Lower lobe of right lung (tissue), 2 donors: ENCODE data around the gene PLCL1. TPM values are rescaled to one million over a fixed set of nuclear protein-coding genes. Genes with fewer than 3 reads are reported as not detected.

Experiments used
- ATAC-seq, 2 donors: fragments of 200-7000 bp; cut with Tn5 transposase; one replicate each; pipeline ENCODE4 v1.9.1; 2020 to 2022; ENCODE audit warnings: mild to moderate bottlenecking in 2 of 2, moderate library complexity in 2 of 2
- DNase-seq: peaks from one replicate; pipeline ENCODE4 v3.0.0-alpha.2; 2020
- H3K27ac ChIP-seq: fragments of 200-600 bp; one replicate; pipeline ENCODE4 v1.8.0; 2022
- H3K27me3 ChIP-seq: fragments of 200-600 bp; one replicate; pipeline ENCODE4 v1.8.0; 2022; ENCODE audit warnings: low read depth
- H3K36me3 ChIP-seq: fragments of 200-600 bp; one replicate; pipeline ENCODE4 v1.8.0; 2022; ENCODE audit warnings: mild to moderate bottlenecking
- H3K4me1 ChIP-seq: fragments of 200-600 bp; one replicate; pipeline ENCODE4 v1.8.0; 2022
- H3K4me3 ChIP-seq: fragments of 200-600 bp; one replicate; pipeline ENCODE4 v1.8.0; 2022; ENCODE audit warnings: mild to moderate bottlenecking
- H3K9me3 ChIP-seq: fragments of 200-600 bp; one replicate; pipeline ENCODE4 v1.8.0; 2022
- CTCF ChIP-seq: fragments of 200-600 bp; IDR thresholded peaks from one replicate; pipeline ENCODE4 v1.8.0; 2022; ENCODE audit warnings: antibody characterized with exemption, mild to moderate bottlenecking
- intact Hi-C: fragments of 100-400 bp; cut with DNase I; formaldehyde crosslinking; loops from one replicate; pipeline ENCODE4 v1.11.0; 2022
- total RNA-seq: library from RNA; stranded (reverse); fragmentation: NEBNext Ultra II Directional; extraction: Animal tissue kit (Norgen Biotek cat#: 25700); gene quantifications from one replicate; pipeline ENCODE4 v1.2.1, GENCODE V29; 2021
- donor health status: DM: no; HTN: yes; CAD: no; lungs with severe emphysema.

PLCL1 gene
- total RNA-seq, 1 donor from 2014 or later = 6.3 TPM

DNA sequence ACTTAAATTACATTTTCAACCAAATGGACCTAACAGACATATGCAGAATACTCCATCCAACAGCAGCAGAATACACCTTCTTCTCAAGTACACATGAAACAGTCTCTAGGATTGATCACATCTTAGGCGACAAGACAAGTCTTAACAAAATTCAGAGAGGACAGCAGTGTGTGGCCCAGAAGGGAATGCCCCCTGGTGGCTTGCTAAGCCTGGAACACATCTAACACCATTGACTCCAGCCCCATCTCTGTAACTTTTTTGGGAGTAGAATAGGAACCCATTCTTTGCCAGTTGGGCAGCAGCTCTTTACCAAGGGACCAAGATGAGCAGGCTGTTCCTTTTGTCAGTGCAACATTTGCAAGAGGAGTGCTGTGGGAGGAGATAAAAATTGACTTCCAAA, 249.9 kb downstream of the PLCL1 start:
- Histone ChIP-seq H3K27me3 (no peaks in the 10 kb centered on the region), H3K4me1 (no peaks in the 10 kb centered on the region), H3K9me3 (no peaks in the 10 kb centered on the region), H3K36me3 (no peaks in the 10 kb centered on the region), H3K27ac (no peak overlapping the region), H3K4me3 (no peak overlapping the region)
- TF ChIP-seq CTCF = peak; percentile 38
- intact Hi-C loops = no loop called here
- ATAC-seq = peak; percentile 45 to 57
- no peak for DNase-seq

DNA sequence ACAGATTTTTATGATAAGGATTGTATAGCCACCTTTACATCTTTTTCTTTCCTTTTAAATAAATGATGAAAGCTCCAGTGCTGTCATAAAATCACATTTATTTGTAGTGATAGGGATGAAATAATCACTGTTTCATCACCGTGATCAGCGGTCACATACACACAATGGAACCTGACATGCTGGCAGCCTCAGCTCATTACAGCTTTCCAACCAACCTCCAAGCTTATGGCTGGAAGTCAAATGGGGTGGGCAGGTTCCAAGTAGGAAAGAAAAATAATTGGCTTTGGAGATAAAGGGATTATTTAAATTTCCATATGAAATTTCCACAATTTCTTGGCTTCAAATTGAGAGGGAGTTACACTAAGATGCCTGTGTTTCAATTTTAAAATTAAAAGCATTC, 251.3 kb downstream of the PLCL1 start:
- no peak overlapping the region for H3K27ac ChIP-seq
- H3K4me1 ChIP-seq = no peaks in the 10 kb centered on the region
- H3K36me3 ChIP-seq = no peaks in the 10 kb centered on the region
- ATAC-seq (no peak), DNase-seq (no peak)
- no peak for TF ChIP-seq CTCF
- intact Hi-C loops = no loop called here
- H3K4me3 ChIP-seq = no peak overlapping the region
- H3K27me3 ChIP-seq = no peaks in the 10 kb centered on the region
- no peaks in the 10 kb centered on the region for H3K9me3 ChIP-seq

- no peaks in the 10 kb centered on the region for H3K36me3 ChIP-seq
- H3K4me3 ChIP-seq = no peak overlapping the region
- DNase-seq = no peak
- no peak for ATAC-seq
- no peaks in the 10 kb centered on the region for H3K27me3 ChIP-seq
- H3K4me1 ChIP-seq = no peaks in the 10 kb centered on the region
- no peak for TF ChIP-seq CTCF
- no peak overlapping the region for H3K27ac ChIP-seq
- no peaks in the 10 kb centered on the region for H3K9me3 ChIP-seq
- intact Hi-C loops = no loop called here
These were observed 252.4 kb downstream of the PLCL1 start for GRCh38 chr2:198056836-198057235.

GRCh38 chr2:198059800-198060199, 255.4 kb downstream of the PLCL1 start:
- Histone ChIP-seq H3K36me3 (no peaks in the 10 kb centered on the region), H3K9me3 (no peaks in the 10 kb centered on the region), H3K27ac (no peak overlapping the region), H3K27me3 (no peaks in the 10 kb centered on the region), H3K4me1 (no peaks in the 10 kb centered on the region), H3K4me3 (no peak overlapping the region)
- no peak for DNase-seq
- TF ChIP-seq CTCF = no peak
- intact Hi-C loops = no loop called here
- no peak for ATAC-seq

DNA sequence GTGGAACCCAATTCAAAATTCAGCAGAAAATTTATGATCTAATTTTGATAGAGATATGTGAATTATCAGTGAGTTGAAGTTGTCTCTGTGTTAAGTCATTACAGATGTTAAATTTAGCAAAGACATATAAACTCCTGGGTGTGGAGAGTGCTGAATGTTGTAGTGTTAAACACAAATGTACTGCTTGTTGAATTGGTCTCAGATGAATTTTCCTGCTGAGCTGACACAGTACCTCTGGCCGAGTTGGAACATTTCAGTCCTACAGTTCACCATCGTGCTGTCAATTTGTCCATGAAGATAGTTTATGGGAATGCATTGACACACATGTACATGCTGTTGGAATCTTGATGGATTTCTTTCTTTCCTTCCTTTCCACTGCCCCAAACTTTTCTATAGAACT, 255.9 kb downstream of the PLCL1 start:
- no peaks in the 10 kb centered on the region for H3K4me1 ChIP-seq
- no peaks in the 10 kb centered on the region for H3K27me3 ChIP-seq
- no peaks in the 10 kb centered on the region for H3K9me3 ChIP-seq
- H3K4me3 ChIP-seq = no peak overlapping the region
- H3K27ac ChIP-seq = no peak overlapping the region
- intact Hi-C loops = no loop called here
- DNase-seq = no peak
- no peaks in the 10 kb centered on the region for H3K36me3 ChIP-seq
- TF ChIP-seq CTCF = no peak
- ATAC-seq = no peak

GRCh38 chr2:198062826-198063225, 258.4 kb downstream of the PLCL1 start:
- no peaks in the 10 kb centered on the region for H3K36me3 ChIP-seq
- ATAC-seq = no peak
- intact Hi-C loops = no loop called here
- H3K4me3 ChIP-seq = no peak overlapping the region
- no peaks in the 10 kb centered on the region for H3K27me3 ChIP-seq
- DNase-seq = no peak
- TF ChIP-seq CTCF = no peak
- H3K27ac ChIP-seq = no peak overlapping the region
- H3K9me3 ChIP-seq = no peaks in the 10 kb centered on the region
- no peaks in the 10 kb centered on the region for H3K4me1 ChIP-seq
